Eye (tissue), 1 donor: ENCODE measurements around the gene C5orf58.

Experiments used
- DNase-seq: peaks from one replicate; pipeline ENCODE4 v3.0.0-alpha.2; 2015

C5orf58 gene

DNA sequence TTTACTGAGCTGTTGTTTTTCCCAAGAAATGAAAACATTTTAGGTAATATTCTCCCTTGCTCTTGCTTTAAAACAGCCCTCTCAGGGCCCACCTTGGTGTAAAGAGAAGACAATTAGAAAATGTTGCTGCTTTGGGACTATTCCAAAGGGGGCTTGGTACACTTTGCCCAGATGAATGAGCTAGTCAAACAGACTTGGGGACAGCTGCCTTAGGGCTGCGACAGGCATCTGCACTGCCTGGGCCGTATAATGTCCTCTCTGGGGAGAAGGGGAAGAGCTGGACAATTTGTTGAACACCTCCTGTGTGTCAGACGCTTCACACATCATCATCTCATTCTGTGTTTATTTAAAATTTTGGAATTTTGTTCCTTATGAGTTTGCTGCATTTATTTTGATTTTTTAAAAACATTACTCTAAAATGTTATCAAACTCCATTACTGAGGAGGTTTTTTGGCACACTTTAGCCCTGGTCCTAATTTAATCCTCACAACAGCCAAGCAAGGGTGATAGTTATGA, 28.8 kb downstream of the C5orf58 start:
- no peak for DNase-seq

DNA sequence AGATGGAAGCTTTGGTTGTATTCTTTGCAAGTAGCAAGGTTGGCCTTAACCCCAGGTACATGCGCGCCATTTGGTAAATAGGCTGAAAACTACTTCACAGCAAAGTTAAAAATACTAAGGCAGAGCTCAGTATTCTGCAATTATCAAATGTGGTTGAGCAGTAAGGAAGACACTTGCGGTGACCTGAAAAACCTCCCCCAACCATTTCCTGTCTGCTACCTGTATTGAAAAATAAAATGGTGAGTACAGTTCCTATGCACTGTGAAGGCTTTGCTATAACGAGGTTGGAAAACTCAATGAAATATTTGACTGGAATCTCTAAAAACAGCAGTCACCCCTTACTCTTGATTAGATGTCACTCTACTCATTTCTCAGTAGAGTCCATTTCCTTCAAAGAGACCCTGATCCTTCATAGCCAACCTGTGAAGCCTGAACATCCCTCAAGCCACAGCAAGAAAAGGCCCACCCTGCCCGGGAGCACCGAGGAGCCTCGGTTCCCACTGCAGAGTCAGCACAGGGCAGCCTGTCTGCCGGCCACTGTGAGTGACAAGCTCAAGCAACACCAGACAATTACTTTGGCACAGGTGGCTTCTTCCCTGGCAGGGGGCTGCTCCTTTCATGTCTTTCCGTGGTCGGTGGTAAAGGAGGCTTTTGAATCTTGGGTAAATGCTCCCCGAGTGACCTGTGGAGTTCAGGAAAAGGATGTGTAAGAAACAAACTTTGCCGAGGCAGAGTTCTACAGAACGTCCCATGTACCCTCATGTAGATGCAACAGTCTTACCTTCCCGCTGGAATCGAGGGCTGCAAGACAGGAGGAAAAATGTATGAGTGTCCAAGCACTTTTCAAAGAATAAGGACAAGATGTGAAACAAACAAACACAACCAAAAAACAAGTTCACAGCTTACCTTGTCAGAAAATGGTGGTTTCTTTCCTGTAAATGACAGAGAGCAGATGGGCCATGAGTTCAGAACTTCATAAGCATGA, 29.6 kb downstream of the C5orf58 start:
- no peak for DNase-seq

DNA sequence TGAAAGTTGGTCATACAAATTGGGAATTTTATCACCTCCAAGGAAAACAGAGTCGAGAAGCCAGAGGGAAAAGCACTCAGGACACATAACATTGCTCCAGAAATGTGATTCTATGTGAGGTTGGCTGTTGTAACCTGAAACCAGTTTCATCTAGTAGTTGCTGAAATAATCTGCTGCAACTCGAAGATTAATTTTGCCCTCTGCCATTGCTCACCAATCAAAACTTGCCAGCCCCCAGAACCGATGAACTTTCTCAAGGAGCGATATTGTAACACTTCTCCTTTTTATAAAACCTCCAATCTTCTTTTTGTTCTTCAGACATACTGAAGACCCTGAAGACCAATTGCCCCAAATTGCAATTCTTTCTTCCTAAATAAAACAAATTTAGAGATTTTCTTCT, 31.1 kb downstream of the C5orf58 start:
- no peak for DNase-seq

GRCh38 chr5:170265522-170265921, 32.7 kb downstream of the C5orf58 start:
- DNase-seq, result peak; percentile 64

DNA sequence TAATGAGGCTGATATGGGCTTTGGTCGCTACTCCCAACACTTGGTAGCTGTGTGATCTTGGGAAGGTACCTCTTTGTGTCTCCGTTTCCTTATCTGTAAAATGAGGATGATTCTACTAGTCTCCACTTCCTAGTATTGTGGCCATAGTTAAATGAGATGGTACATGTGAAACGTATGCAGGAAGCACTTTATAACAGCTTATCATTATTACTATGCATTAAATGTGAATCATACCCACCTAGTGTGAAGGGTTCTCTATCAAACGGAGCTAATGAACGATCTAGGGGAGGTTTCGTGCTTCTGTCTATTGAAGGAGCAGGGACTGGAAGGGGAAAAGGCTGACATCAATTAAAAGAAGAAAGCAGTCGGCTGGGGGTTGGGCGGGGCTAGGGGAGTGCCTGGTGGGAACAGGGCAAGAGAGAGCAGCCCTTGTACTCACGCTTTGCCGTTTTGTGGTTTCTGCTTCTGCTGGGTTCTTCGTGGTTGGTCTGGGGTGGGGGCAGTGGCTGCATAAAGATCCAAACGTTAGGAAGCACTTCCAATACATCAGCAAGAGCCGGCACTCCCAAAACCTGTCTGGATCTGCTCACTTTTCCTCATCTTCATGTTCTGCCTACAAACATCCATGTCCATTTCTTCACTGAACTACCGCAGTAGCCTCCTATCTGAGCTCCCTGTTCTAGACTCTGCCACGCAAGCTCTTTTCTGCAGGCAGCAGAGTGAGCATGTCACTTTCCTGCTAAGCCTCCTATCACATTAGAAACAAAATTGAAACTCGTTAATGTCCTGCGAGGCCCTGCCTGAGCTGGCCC, 34.0 kb downstream of the C5orf58 start:
- DNase-seq, result no peak

DNA sequence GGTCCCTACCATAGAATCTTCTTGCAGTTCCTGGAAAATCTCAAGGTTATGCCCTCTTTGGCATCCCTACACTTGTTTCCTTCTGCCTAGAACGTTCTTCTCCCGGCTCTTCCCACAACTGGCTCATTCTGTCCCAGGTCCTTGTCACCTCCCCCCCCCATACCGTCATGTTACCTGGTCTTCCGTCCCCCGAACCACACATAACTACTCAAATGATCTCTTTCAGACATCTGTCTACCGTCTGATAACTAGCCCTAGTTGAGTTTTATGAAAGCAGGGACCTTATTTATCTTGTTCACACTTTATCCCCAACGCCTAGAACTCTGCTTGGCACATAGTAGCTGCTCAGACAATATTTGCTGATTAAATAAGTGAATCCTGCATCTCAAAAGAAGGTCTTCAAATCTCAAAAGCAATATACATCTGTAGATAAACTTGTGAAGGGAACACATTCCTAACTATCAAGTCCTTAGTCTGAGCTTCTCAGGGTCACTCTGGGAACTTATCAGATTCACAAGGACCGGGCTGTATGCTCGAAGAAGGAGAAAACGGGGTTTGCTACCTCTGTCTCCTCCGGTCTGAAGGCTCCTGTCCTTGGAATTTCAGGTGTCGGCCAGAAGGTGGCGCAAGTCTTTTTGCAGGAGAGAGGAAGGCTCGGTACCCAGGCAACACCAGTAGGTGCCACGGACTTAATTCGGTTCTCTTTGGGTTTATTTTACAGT, 34.8 kb downstream of the C5orf58 start:
- peak; percentile 90 for DNase-seq

GRCh38 chr5:170268153-170268689, 35.4 kb downstream of the C5orf58 start:
- no peak for DNase-seq

DNA sequence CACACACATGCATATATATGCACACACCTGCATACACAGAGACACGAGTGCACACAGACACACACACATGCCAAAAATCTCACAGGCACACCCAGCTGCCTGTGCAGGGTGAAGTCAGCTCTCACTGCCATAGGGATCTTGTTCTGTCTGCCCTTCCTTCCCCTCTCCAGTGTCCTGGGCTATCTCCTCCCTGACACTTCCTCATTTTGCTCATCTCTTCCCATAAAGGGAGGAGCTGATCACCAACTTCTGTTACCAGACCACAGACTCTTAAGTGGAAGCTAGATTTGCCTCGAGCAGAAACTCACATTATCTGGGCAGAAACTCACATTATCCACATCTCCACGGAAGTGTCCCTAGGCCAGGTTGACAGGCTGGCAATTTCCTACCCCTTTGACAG, 36.1 kb downstream of the C5orf58 start:
- no peak for DNase-seq

GRCh38 chr5:170269579-170269978, 36.8 kb downstream of the C5orf58 start:
- no peak for DNase-seq

DNA sequence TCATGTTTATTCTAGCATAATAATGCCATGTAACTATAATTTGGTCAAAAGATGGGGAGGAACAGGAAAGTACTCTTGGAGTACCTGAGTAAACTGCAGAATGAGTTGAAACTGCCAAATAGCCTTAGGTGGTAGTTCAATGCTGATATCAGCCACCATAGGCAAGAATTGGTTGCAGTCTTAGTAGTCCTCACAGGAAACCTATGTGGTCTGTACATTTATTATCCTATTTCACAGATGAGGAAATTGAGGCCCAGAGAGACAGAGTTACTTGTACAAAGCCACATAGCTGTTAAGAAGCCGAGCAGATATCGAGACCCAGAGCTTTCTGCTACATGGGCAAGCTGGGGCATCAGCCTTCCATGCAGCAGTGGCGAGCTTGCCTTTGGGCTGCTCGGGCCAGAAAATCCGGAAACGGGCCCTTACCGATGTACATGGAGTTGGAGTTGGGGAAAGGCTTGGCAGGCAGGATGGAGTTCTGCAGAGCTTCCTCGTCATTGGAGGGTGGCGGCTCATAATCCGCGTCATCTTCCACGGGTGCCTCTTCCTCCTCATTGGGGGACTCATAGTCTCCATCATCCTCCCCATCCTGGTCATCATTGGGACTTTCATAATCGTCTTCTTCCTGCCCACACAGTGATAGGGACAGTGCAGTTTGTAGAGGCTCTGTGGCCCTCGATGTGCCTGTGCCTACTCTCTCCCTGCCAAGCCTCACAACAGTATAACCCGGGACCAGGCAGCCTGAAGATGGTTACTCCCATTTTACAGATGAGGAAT, 37.7 kb downstream of the C5orf58 start:
- DNase-seq, result no peak

GRCh38 chr5:170273968-170274710, 41.4 kb downstream of the C5orf58 start:
- DNase-seq, result no peak

DNA sequence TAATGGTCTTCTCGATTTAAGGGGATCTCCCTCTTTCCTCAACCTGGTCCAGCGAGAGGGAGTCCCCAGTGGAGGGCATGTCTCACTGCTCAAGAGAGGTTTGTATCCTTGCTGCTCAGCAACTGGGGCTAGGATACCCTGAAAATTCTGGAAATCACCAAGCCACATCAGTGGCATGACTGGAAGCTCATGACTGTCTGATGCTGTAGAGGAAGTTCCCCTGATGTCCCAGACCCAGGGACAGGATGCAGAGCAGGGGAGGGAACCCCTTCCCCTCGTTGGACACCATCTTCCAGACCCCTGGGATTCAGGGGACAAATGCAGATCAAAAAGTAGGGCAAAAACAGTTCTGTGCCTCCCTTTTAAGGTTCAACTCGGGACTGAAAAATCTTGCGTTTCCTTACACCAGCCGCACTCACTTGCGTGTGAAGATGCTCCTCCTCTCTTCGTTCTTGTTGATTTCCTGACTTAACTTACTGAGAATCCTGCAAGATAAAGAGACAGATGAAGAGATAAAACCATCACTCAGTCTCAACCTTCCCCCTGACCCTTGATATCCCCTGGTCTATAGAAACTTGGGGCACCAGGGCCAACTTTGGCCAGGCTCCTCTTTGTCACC, 42.7 kb downstream of the C5orf58 start:
- DNase-seq, result no peak

GRCh38 chr5:170276140-170276539, 43.4 kb downstream of the C5orf58 start:
- DNase-seq, result no peak

DNA sequence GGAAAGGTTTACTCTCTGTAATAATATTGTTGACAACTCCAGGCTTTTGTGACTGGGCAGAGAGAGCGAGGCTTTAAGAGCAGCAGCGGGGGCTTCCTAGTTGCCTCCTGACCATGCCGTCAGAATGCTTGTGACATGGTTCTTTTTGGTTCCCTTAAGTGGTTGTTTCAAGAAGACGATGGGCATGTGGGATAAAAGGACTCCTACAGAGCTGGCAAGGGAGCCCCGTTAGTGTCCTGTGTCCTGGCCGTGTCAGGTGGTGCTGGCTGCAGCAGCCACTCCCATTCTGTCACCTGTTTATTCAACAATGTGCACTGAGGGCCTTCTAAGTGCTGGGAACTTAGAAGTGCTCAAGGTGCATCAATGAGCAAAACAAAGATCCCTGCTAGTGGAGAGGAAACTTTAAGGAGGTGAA, 45.1 kb downstream of the C5orf58 start:
- no peak for DNase-seq

DNA sequence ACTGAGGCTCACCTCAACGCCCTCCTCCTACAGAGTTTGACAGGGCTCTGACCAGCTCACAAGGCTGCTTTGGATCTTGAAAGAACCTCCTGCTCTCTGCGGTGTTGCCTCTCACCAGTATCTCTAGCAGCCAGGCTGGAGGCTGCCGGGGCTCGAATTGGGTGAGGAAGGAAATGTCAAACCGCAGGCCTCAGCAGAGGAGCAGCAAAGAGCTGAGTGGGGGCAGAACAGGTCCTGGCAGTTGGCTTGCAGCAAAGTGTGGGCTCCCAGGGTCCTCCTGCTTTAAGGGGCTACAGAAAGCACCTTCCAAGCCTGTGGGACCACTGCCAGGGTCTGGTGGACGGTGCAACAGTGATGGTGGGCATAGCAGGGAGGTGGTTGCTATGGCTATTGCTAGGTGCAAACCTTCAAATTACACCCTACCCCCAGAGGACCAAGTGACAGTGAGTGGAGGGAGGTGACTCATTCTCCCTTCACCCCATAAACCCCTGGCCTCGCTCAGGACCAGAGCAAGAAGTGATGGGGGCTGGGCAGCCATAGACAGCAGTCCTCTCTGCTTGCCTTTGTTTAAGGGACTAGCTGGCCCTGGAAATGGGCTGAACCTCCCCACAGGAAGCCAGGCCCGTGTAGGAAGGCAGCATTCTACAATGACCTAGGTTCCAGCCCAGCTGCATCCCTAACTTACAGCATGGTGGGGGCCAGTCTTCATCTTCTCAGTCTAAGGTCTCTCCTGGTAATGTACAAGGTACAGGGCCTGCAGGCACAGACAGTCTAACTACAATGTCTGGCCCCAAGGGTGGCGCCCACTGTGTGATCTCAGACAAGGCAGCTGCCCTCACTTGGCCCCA, 46.0 kb downstream of the C5orf58 start:
- no peak for DNase-seq

DNA sequence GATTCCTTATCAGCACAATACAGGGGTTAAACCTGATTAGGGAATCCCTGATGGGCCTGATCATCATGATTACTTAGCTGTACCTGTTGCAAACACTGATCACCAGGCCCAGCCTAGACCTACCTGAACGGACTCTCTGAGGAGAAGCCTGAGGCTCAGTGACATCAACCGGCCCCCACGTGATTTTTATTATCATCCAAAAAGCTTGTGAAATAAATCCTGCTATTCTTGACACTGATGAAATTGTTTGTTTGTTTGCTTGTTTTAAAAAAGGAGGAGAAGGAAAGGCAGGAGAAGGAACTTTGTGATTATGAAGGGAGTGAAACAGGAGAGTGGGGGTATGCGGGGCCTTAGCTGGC, 46.7 kb downstream of the C5orf58 start:
- DNase-seq, result no peak

GRCh38 chr5:170280011-170280493, 47.3 kb downstream of the C5orf58 start:
- DNase-seq, result no peak

GRCh38 chr5:170283296-170283695, 50.5 kb downstream of the C5orf58 start:
- DNase-seq, result no peak

DNA sequence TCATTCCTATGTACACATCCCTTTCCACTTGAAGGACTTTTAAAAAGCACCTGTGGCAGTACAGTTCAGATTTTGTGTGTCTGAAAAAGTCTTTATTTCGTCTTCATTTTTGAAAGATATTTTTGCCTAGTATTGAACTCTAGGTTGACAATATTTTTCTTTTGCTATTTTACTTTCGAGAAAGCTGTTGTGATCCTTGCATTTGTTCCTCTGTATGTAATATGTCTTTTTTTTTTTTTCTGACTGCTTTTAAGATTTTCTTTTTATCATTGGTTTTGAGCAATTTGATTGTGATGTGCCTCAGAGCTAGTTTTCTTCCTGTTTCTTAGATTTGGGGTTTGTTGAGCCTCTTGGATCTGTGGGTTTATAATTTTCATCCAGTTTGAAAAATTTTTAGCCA, 51.4 kb downstream of the C5orf58 start:
- DNase-seq, result no peak

- DNase-seq, result no peak
These were observed 52.4 kb downstream of the C5orf58 start for GRCh38 chr5:170285181-170285580.
